Hindlimb muscle (tissue), 1 donor: Measurements from ENCODE around the gene CRYGB. TPM values are rescaled to one million over a fixed set of nuclear protein-coding genes. Genes with fewer than 3 reads are reported as not detected.

Source experiments
- DNase-seq: peaks from one replicate; pipeline ENCODE4 v3.0.0-alpha.2; 2013
- polyA plus RNA-seq: library from polyadenylated mRNA; unstranded; fragments of 120-200 nt; gene quantifications from one replicate; pipeline ENCODE4 v1.2.1, GENCODE V29; 2013; ENCODE audit not compliant: insufficient read length

Gene CRYGB
- polyA plus RNA-seq, result not detected

- no peak for DNase-seq
These were observed at the start of gene CRYGB for GRCh38 chr2:208146006-208146405. Gene CRYGB (minus strand): TSS chr2:208146158. CDS start chr2:208146120, 38 bp downstream.

- DNase-seq, result no peak
These were observed 49.6 kb upstream of the CRYGB start for GRCh38 chr2:208195531-208195930.

GRCh38 chr2:208192611-208193236, 46.8 kb upstream of the CRYGB start:
- DNase-seq, result no peak

GRCh38 chr2:208189810-208190503, 44.0 kb upstream of the CRYGB start, which contains the start of gene C2orf80:
Gene C2orf80 (minus strand): TSS chr2:208190030. CDS start chr2:208186986, 3,044 bp downstream.
- no peak for DNase-seq

GRCh38 chr2:208189069-208189809, 43.3 kb upstream of the CRYGB start:
- DNase-seq, result no peak

- no peak for DNase-seq
These were observed 40.9 kb upstream of the CRYGB start for GRCh38 chr2:208186893-208187292.

GRCh38 chr2:208186465-208186864, 40.5 kb upstream of the CRYGB start:
- no peak for DNase-seq

GRCh38 chr2:208183972-208184705, 38.2 kb upstream of the CRYGB start:
- no peak for DNase-seq

GRCh38 chr2:208183526-208183925, 37.6 kb upstream of the CRYGB start:
- no peak for DNase-seq

- DNase-seq, result no peak
These were observed 36.9 kb upstream of the CRYGB start for GRCh38 chr2:208182835-208183234.

- no peak for DNase-seq
These were observed 33.2 kb upstream of the CRYGB start for GRCh38 chr2:208179028-208179609.

- no peak for DNase-seq
These were observed 29.8 kb upstream of the CRYGB start for GRCh38 chr2:208175840-208176153.

- DNase-seq, result peak; percentile 75
These were observed 29.3 kb upstream of the CRYGB start for GRCh38 chr2:208175069-208175839.

GRCh38 chr2:208174144-208174543, 28.2 kb upstream of the CRYGB start:
- DNase-seq, result no peak

- peak; percentile 13 for DNase-seq
These were observed 26.2 kb upstream of the CRYGB start for GRCh38 chr2:208172125-208172524.

GRCh38 chr2:208164951-208165755, 19.2 kb upstream of the CRYGB start:
- no peak for DNase-seq

GRCh38 chr2:208163489-208163888, 17.5 kb upstream of the CRYGB start, which contains the start of gene CRYGA:
Gene CRYGA (minus strand): TSS chr2:208163589. CDS start chr2:208163556, 33 bp downstream.
- no peak for DNase-seq

- DNase-seq, result no peak
These were observed 10.5 kb upstream of the CRYGB start for GRCh38 chr2:208156439-208156838.

GRCh38 chr2:208153156-208153555, 7.2 kb upstream of the CRYGB start:
- no peak for DNase-seq

- no peak for DNase-seq
These were observed 5.0 kb upstream of the CRYGB start for GRCh38 chr2:208150956-208151355.

GRCh38 chr2:208150094-208150493, 4.1 kb upstream of the CRYGB start:
- no peak for DNase-seq
